ENCODE results near the gene SLC5A11.

SLC5A11 gene

GRCh38 chr16:24925163-24925562 is 79.4 kb downstream of the SLC5A11 start:
- FAIRE-seq = no peak

- FAIRE-seq = no peak
These were observed 83.6 kb downstream of the SLC5A11 start for GRCh38 chr16:24929409-24929808.

GRCh38 chr16:24930440-24930839 is 84.7 kb downstream of the SLC5A11 start:
- no peak for FAIRE-seq

- no peak for FAIRE-seq
These were observed 85.3 kb downstream of the SLC5A11 start for GRCh38 chr16:24931091-24931490.

GRCh38 chr16:24935336-24935735 is 89.6 kb downstream of the SLC5A11 start:
- no peak for FAIRE-seq

- FAIRE-seq = no peak
These were observed 90.4 kb downstream of the SLC5A11 start for GRCh38 chr16:24936151-24936550.

- no peak for FAIRE-seq
These were observed 93.5 kb downstream of the SLC5A11 start for GRCh38 chr16:24939224-24939623.

GRCh38 chr16:24939738-24940137 is 94.0 kb downstream of the SLC5A11 start:
- no peak for FAIRE-seq

GRCh38 chr16:24943471-24943870 is 97.7 kb downstream of the SLC5A11 start:
- FAIRE-seq = no peak

GRCh38 chr16:24944206-24944605 is 98.4 kb downstream of the SLC5A11 start:
- FAIRE-seq = no peak

GRCh38 chr16:24946155-24946554 is 100.4 kb downstream of the SLC5A11 start:
- no peak for FAIRE-seq

GRCh38 chr16:24950275-24950674 is 104.5 kb downstream of the SLC5A11 start:
- no peak for FAIRE-seq

- FAIRE-seq = no peak
These were observed 107.5 kb downstream of the SLC5A11 start for GRCh38 chr16:24953306-24953705.

- no peak for FAIRE-seq
These were observed 108.0 kb downstream of the SLC5A11 start for GRCh38 chr16:24953721-24954120.

- FAIRE-seq = no peak
These were observed 108.4 kb downstream of the SLC5A11 start for GRCh38 chr16:24954137-24954536.

GRCh38 chr16:24955975-24956731 is 110.4 kb downstream of the SLC5A11 start:
- no peak for FAIRE-seq

GRCh38 chr16:24957887-24958286 is 112.1 kb downstream of the SLC5A11 start:
- FAIRE-seq = no peak
